ENCODE results near the gene CYP24A1.

The CYP24A1 gene

DNA sequence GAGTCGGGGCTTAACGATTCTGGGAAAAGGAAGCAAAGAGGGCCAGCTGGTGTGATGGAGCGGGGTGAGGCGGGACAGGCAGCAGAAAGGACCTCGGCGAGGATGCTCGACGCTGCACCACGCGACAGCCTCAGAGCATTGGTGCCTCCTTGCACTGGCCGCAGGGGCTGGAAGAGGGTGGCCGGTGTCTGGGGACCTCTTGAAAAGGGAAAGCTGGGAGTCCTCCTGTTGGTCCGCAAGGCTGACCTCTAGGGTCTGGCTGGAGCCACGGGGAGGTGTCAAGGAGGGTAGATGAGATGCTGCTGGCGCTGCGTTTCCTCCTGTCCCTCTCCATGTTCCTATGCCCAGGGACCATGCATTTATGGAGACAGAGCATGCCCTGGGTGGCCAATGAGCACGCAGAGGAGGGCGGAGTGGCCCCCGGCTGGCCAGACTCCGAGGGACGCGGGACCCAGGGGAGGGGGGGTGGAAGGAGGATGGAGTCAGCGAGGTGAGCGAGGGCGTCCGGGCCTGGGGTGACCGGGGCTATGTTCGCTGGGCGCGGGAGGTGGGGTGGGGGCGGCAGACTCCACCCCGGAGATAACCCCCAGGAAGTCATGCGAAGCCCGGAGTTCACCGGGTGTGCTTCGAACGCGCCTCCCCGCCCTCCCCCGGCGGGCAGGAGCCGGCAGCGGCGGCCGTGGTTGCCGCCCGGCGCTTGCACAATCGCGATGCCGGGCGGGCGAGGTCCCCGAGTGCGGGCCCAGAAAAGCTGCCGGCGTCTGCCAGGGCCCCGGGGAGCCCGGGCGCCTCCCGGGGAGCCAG is at the start of gene CYP24A1:
TSS of gene CYP24A1 (minus strand) at position 334 of the 804 bp plus-strand sequence. CDS start 407 bp downstream, outside the sequence.
- DNase-seq = peak; percentile 35

GRCh38 chr20:54223285-54223684 is 49.5 kb upstream of the CYP24A1 start:
- no peak for DNase-seq

- no peak for DNase-seq
Observed at GRCh38 chr20:54221996-54222890, 48.5 kb upstream of the CYP24A1 start.

- no peak for DNase-seq
Observed at GRCh38 chr20:54221353-54221752, 47.6 kb upstream of the CYP24A1 start.

DNA sequence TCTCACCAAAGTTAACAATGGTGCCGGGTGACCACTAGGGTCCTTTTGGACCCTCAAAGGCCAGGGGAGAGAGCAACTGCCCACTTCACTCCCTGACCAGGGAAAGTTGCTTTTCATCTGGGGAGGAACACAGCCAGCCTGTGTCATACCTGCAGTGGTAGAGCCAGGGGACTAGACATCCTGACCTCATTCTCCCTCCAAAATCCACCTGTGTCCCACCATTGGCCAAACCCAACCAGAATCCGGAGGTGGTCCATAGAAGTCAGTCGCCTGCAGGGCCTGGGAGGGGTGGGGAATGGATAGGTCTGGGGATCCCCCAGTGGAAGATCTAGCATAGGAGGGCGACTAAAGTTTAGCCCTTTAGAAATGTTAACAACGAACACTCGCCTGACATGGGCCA is 46.9 kb upstream of the CYP24A1 start:
- no peak for DNase-seq

DNA sequence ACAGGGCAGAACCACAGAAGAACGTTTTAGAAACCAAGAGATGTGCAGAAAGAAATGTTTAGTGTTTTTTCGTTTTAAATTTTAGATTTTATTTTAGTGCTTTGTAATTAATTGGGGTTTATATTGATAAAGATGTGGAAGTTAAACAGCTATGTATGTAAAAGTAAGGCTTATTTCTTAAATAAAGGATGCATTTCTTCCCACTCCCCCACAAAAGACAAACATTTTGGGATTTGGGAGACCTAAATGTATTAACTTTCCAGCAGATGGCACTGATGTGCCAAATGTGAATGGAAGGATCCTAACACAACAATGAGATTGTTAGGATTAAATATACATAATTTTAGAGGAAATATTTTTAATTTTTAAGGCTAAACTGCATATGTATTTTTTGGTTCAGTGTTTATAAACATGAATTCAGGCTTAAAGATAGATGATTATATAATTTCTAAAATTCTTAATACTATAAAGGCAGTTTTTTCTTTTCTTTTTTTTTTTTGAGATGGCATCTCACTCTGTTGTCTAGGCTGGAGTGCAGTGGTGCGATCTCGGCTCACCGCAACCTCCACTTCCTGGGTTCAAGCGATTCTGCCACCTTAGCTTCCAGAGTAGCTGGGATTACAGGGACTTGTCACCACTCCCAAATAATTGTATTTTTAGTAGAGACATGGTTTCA is 46.1 kb upstream of the CYP24A1 start:
- peak; percentile 59 for DNase-seq

GRCh38 chr20:54218470-54218869 is 44.7 kb upstream of the CYP24A1 start:
- DNase-seq = no peak

DNA sequence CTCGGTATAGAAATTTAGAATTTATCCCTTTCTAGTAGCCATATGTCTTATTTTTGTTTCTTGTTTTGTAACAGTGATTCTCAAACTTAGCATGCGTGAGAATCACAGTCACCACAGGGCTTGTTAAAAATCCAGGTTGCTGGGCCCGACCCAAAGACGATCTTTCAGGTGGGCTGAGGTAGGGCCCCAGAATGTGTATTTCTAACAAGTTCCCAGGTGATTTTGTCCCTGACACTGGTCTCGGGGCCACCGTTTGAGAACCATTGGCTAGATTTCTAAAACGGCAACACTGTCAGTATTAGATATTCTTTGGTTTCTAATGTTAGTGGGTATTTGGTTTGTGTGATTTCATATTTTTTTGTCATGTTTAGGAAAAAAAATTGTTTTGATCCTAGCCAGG is 44.0 kb upstream of the CYP24A1 start:
- DNase-seq = no peak

GRCh38 chr20:54215157-54215789 is 41.5 kb upstream of the CYP24A1 start:
- DNase-seq = no peak

DNA sequence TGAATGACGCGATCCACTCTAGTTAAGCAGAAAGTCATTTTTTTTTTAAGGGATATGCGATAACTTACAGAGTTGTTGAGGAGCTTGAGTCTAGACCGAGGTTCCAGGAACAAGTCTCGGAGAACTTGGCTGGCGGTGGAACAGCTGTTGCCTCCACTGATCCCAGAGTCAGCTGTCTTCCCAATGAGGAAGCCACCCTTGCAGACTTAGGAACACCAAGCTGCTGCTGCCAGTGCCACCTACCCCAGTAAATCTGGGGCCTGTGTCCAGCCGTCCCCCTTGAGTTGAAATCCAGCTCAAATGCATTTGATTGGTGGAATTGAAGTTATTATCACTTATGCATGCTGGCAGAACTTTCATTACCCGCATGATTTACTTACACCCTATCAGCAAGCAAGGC is 40.8 kb upstream of the CYP24A1 start:
- no peak for DNase-seq

DNA sequence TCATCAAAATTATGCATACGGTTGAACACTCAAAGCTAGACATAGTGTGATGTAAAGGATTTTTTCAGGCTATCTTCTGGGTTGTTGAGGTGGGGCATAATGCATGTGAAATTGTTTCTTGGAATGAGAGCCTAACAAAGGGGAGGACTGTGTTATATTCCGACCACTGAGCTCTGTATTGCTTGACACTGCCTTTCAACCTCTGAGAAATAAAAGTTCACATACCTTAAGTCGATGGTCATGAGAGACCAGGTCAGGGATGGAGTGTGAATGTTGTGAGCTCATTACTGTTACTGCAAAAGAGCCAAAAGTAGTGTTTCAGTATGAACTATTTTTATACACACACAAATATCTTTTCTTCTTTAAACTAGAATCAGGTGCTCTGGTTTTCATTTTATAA is 39.1 kb upstream of the CYP24A1 start:
- DNase-seq = no peak

DNA sequence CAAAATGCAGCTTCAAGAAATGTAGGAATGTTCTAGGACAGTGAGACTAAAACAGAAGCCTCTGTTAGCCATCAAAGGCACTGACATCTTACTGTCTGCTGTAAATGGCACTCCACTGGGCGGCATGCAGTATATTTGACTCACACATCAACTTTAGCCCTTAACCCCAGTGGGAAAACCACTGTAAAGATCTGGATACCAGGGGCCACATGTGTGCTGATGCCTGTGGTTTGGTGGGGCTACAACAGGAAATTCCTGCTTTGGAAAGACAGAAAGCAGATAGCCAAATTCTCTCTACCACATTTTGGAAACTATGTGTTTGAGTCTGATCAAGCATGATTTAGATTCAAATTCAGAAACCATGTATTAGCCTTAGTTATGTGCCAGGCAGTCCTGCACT is 38.4 kb upstream of the CYP24A1 start:
- DNase-seq = no peak

GRCh38 chr20:54209216-54209813 is 35.5 kb upstream of the CYP24A1 start:
- DNase-seq = no peak

- DNase-seq = peak; percentile 38
Observed at GRCh38 chr20:54208548-54209176, 34.9 kb upstream of the CYP24A1 start.

- DNase-seq = peak; percentile 89
Observed at GRCh38 chr20:54207743-54208547, 34.2 kb upstream of the CYP24A1 start, which contains the start of gene PFDN4. TSS of gene PFDN4 (plus strand) at chr20:54208087. CDS start at chr20:54208101, 14 bp downstream.

- DNase-seq = no peak
Observed at GRCh38 chr20:54207053-54207742, 33.4 kb upstream of the CYP24A1 start.

GRCh38 chr20:54205450-54205849 is 31.7 kb upstream of the CYP24A1 start:
- DNase-seq = no peak

- no peak for DNase-seq
Observed at GRCh38 chr20:54204481-54204880, 30.7 kb upstream of the CYP24A1 start.

DNA sequence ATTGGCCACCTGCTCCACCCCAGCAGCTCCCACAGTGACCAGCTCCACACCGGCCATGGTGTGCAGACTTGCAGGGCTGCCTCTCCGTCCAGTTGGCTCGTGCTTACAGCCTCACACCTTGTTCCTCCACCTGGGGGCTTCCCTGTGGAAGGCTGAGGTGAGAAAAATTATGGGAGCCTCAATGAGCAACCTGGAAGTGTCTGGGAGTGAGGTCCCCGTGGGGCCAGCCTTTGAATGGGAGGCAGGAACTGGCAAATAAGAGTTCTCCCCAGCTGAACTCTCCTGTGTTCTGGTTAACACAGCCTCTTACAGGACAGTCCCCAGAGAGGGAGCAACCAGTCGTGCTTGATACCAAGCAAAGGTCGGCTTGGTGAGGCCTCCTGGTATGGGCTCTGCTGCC is 30.3 kb upstream of the CYP24A1 start:
- DNase-seq = no peak

DNA sequence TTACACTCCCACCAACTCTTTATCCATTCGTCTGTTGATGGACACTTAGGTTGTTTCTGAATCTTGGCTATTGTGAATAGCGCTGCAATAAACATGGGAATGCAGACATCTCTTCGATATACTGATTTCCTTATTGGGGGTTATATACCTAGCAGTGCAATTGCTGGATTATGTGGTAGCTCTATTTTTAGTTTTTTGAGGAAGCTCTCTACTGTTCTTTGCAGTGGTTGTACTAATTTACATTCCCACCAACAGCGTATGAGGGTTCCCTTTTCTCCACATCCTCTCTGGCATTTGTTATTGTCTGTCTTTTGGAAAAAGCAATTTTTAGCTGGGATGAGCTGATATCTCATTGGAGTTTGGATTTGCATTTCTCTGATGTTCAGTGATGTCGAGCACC is 29.5 kb upstream of the CYP24A1 start:
- no peak for DNase-seq
